Measurements from ENCODE around the gene ATM. TPM values are rescaled to one million over a fixed set of nuclear protein-coding genes. Genes with fewer than 3 reads are reported as not detected.
"Not testable (repeated sequence)": the region's sequence is repeated elsewhere in the genome, so short reads cannot be mapped to it uniquely, and the experiment has no call there.

Gene ATM
- total and polyA plus RNA-seq, 7 experiments from 2014 or later, result 84.7 to 879 (median 439) TPM

- H3K4me3 ChIP-seq (ENCODE audit: low read length); intact Hi-C loops (cut with micrococcal nuclease); ATAC-seq; H3K27me3 ChIP-seq (ENCODE audit: control insufficient read depth in 2 of 2, insufficient read depth in 2 of 2, low read length in 2 of 2); DNase-seq; H3K9me3 ChIP-seq (ENCODE audit: control insufficient read depth in 2 of 3, low read length in 3 of 3); H3K27me3 Mint-ChIP-seq: not testable (repeated sequence)
- Mint-ChIP-seq H3K4me3 (peak overlapping the region in 6 of 10 donors; percentile 6 to 66 (median 31)), H3K36me3 (peaks cover 36 to 74% (median 70%) of the 10 kb centered on the region in 5 donors), H3K9me3 (peaks cover 8 to 35% (median 18%) of the 10 kb centered on the region in 11 donors), H3K27ac (peak overlapping the region in 7 of 9 donors; percentile 20 to 87 (median 77)), H3K4me1 (peaks cover 27 to 80% (median 73%) of the 10 kb centered on the region in 7 donors)
- peak overlapping the region; percentile 5 for H3K27ac ChIP-seq (ENCODE audit: low read depth, low read length)
- H3K36me3 ChIP-seq (ENCODE audit: control insufficient read depth in 2 of 3, insufficient read depth in 3 of 3, low read length in 3 of 3), result peaks cover 11 to 57% (median 21%) of the 10 kb centered on the region in 3 experiments
- CTCF ChIA-PET, result interaction anchor here (1.3 kb wide), 1 partner anchor 24 kb away, joined by 3 read pairs; no protein-coding TSS in a partner anchor
- POLR2A ChIA-PET, result interaction anchor here (0.9 to 7.3 kb wide), 3 partner anchors 38 to 55 kb away, joined by 3 to 56 read pairs (median 12); partner anchors contain the start of genes ATM and NPAT
- H3K4me1 ChIP-seq (ENCODE audit: control insufficient read depth in 2 of 2, insufficient read depth in 2 of 2, low read length in 2 of 2), result peaks cover 0 to 36% of the 10 kb centered on the region in 2 donors
These were observed 54.2 kb downstream of the ATM start for GRCh38 chr11:108276985-108277616.

- H3K27ac Mint-ChIP-seq, result peak overlapping the region in 8 of 9 donors; percentile 5 to 90 (median 86)
- peaks cover 8 to 28% (median 17%) of the 10 kb centered on the region in 11 donors for H3K9me3 Mint-ChIP-seq
- H3K4me3 Mint-ChIP-seq, result peak overlapping the region in 8 of 10 donors; percentile 1 to 68 (median 46)
- H3K27me3 ChIP-seq (ENCODE audit: control insufficient read depth in 2 of 2, insufficient read depth in 2 of 2, low read length in 2 of 2), result no peaks in the 10 kb centered on the region
- H3K4me1 Mint-ChIP-seq, result peaks cover 25 to 85% (median 79%) of the 10 kb centered on the region in 7 donors
- H3K27me3 Mint-ChIP-seq, result no peaks in the 10 kb centered on the region
- ATAC-seq (no peak), DNase-seq (no peak)
- no peaks in the 10 kb centered on the region for H3K9me3 ChIP-seq (ENCODE audit: control insufficient read depth in 2 of 3, low read length in 3 of 3)
- peak overlapping the region; percentile 37 for H3K27ac ChIP-seq (ENCODE audit: low read depth, low read length)
- ChIA-PET CTCF (interaction anchor here (1.2 to 1.4 kb wide), 2 partner anchors 26 to 55 kb away, joined by 4 read pairs; no protein-coding TSS in a partner anchor), POLR2A (interaction anchor here (0.6 to 7.3 kb wide), 9 partner anchors 33 to 59 kb away, joined by 3 to 56 read pairs (median 4); partner anchors contain the start of genes ATM and NPAT)
- peaks cover 0 to 42% of the 10 kb centered on the region in 2 donors for H3K4me1 ChIP-seq (ENCODE audit: control insufficient read depth in 2 of 2, insufficient read depth in 2 of 2, low read length in 2 of 2)
- intact Hi-C loops (cut with micrococcal nuclease), result no loop called here
- peaks cover 33 to 68% (median 62%) of the 10 kb centered on the region in 5 donors for H3K36me3 Mint-ChIP-seq
- no peak overlapping the region for H3K4me3 ChIP-seq (ENCODE audit: low read length)
- peaks cover 15 to 53% (median 26%) of the 10 kb centered on the region in 3 experiments for H3K36me3 ChIP-seq (ENCODE audit: control insufficient read depth in 2 of 3, insufficient read depth in 3 of 3, low read length in 3 of 3)
These were observed 55.7 kb downstream of the ATM start for GRCh38 chr11:108278546-108278945.

- Mint-ChIP-seq H3K4me1 (peaks cover 24 to 83% (median 75%) of the 10 kb centered on the region in 7 donors), H3K4me3 (peak overlapping the region in 8 of 10 donors; percentile 11 to 68 (median 50)), H3K36me3 (peaks cover 29 to 66% (median 59%) of the 10 kb centered on the region in 5 donors), H3K27me3 (no peaks in the 10 kb centered on the region), H3K9me3 (peaks cover 7 to 24% (median 17%) of the 10 kb centered on the region in 11 donors), H3K27ac (peak overlapping the region in 8 of 9 donors; percentile 73 to 90 (median 87))
- H3K9me3 ChIP-seq (ENCODE audit: control insufficient read depth in 2 of 3, low read length in 3 of 3), result no peaks in the 10 kb centered on the region
- DNase-seq (no peak), ATAC-seq (no peak)
- H3K27me3 ChIP-seq (ENCODE audit: control insufficient read depth in 2 of 2, insufficient read depth in 2 of 2, low read length in 2 of 2), result no peaks in the 10 kb centered on the region
- peak overlapping the region; percentile 40 for H3K27ac ChIP-seq (ENCODE audit: low read depth, low read length)
- POLR2A ChIA-PET, result interaction anchor here (0.9 to 7.3 kb wide), 7 partner anchors 33 to 60 kb away, joined by 3 to 56 read pairs (median 4); partner anchors contain the start of genes ATM and NPAT
- CTCF ChIA-PET, result interaction anchor here (1.2 to 1.4 kb wide), 2 partner anchors 26 to 55 kb away, joined by 4 read pairs; no protein-coding TSS in a partner anchor
- intact Hi-C loops (cut with micrococcal nuclease), result loop anchor here in 1 of 2 donors (1.0 kb wide), 1 partner anchor 57 kb away; the partner anchor contains the start of gene NPAT
- H3K4me3 ChIP-seq (ENCODE audit: low read length), result no peak overlapping the region
- H3K36me3 ChIP-seq (ENCODE audit: control insufficient read depth in 2 of 3, insufficient read depth in 3 of 3, low read length in 3 of 3), result peaks cover 15 to 52% (median 25%) of the 10 kb centered on the region in 3 experiments
- peaks cover 0 to 42% of the 10 kb centered on the region in 2 donors for H3K4me1 ChIP-seq (ENCODE audit: control insufficient read depth in 2 of 2, insufficient read depth in 2 of 2, low read length in 2 of 2)
These were observed 56.1 kb downstream of the ATM start for GRCh38 chr11:108278954-108279353.

- Mint-ChIP-seq H3K27ac (peak overlapping the region in 8 of 9 donors; percentile 11 to 82 (median 58)), H3K4me3 (no peak overlapping the region), H3K27me3 (no peaks in the 10 kb centered on the region), H3K9me3 (no peaks in the 10 kb centered on the region), H3K36me3 (peaks cover 11 to 44% (median 36%) of the 10 kb centered on the region in 5 donors), H3K4me1 (peaks cover 0 to 44% (median 34%) of the 10 kb centered on the region in 7 donors)
- intact Hi-C loops (cut with micrococcal nuclease), result loop anchor here in 1 of 2 donors (2.0 to 10.0 kb wide), 2 partner anchors 48 to 64 kb away; partner anchors contain the start of genes ATM and NPAT
- no peaks in the 10 kb centered on the region for H3K27me3 ChIP-seq (ENCODE audit: control insufficient read depth in 2 of 2, insufficient read depth in 2 of 2, low read length in 2 of 2)
- H3K4me3 ChIP-seq (ENCODE audit: low read length), result no peak overlapping the region
- peaks cover 23 to 83% (median 25%) of the 10 kb centered on the region in 3 experiments for H3K36me3 ChIP-seq (ENCODE audit: control insufficient read depth in 2 of 3, insufficient read depth in 3 of 3, low read length in 3 of 3)
- ChIA-PET CTCF (interaction anchor here (1.0 kb wide), 1 partner anchor 41 kb away, joined by 3 read pairs; no protein-coding TSS in a partner anchor), POLR2A (interaction anchor here (1.5 to 3.6 kb wide), 3 partner anchors 46 to 63 kb away, joined by 6 to 10 read pairs (median 10); partner anchors contain the start of gene ATM)
- H3K9me3 ChIP-seq (ENCODE audit: control insufficient read depth in 2 of 3, low read length in 3 of 3), result no peaks in the 10 kb centered on the region
- peak in 4 of 9 donors; percentile 3 to 25 (median 10) for DNase-seq
- ATAC-seq, result peak; percentile 52
- no peak overlapping the region for H3K27ac ChIP-seq (ENCODE audit: low read depth, low read length)
- peaks cover 0 to 6% of the 10 kb centered on the region in 2 donors for H3K4me1 ChIP-seq (ENCODE audit: control insufficient read depth in 2 of 2, insufficient read depth in 2 of 2, low read length in 2 of 2)
These were observed 63.5 kb downstream of the ATM start for GRCh38 chr11:108286370-108286769.

GRCh38 chr11:108286956-108287355, 64.1 kb downstream of the ATM start:
- CTCF ChIA-PET, result no interaction called here

GRCh38 chr11:108289066-108289465, 66.2 kb downstream of the ATM start:
- H3K27ac ChIP-seq (ENCODE audit: low read depth, low read length); H3K9me3 Mint-ChIP-seq; H3K4me3 Mint-ChIP-seq; H3K27me3 ChIP-seq (ENCODE audit: control insufficient read depth in 2 of 2, insufficient read depth in 2 of 2, low read length in 2 of 2); DNase-seq; H3K4me1 ChIP-seq (ENCODE audit: control insufficient read depth in 2 of 2, insufficient read depth in 2 of 2, low read length in 2 of 2); H3K4me3 ChIP-seq (ENCODE audit: low read length); CTCF ChIA-PET; H3K9me3 ChIP-seq (ENCODE audit: control insufficient read depth in 2 of 3, low read length in 3 of 3); H3K27me3 Mint-ChIP-seq; ATAC-seq: not testable (repeated sequence)
- intact Hi-C loops (cut with micrococcal nuclease), result loop anchor here in 1 of 2 donors (10.0 kb wide), 1 partner anchor 46 kb away; no protein-coding TSS in a partner anchor
- peaks cover 20 to 83% (median 31%) of the 10 kb centered on the region in 3 experiments for H3K36me3 ChIP-seq (ENCODE audit: control insufficient read depth in 2 of 3, insufficient read depth in 3 of 3, low read length in 3 of 3)
- peak overlapping the region in 6 of 9 donors; percentile 10 to 73 (median 46) for H3K27ac Mint-ChIP-seq
- POLR2A ChIA-PET, result interaction anchor here (2.0 to 3.9 kb wide), 2 partner anchors 52 to 66 kb away, joined by 9 to 14 read pairs; partner anchors contain the start of genes ATM and NPAT
- peaks cover 10 to 46% (median 37%) of the 10 kb centered on the region in 5 donors for H3K36me3 Mint-ChIP-seq
- H3K4me1 Mint-ChIP-seq, result peaks cover 0 to 47% (median 25%) of the 10 kb centered on the region in 7 donors

More at GRCh38 chr11:108286956-108287355, 64.1 kb downstream of the ATM start:
- DNase-seq, result no peak
- Histone ChIP-seq H3K27ac (ENCODE audit: low read depth, low read length) (no peak overlapping the region), H3K36me3 (ENCODE audit: control insufficient read depth in 2 of 3, insufficient read depth in 3 of 3, low read length in 3 of 3) (peaks cover 29 to 85% (median 30%) of the 10 kb centered on the region in 3 experiments), H3K4me3 (ENCODE audit: low read length) (no peak overlapping the region), H3K27me3 (ENCODE audit: control insufficient read depth in 2 of 2, insufficient read depth in 2 of 2, low read length in 2 of 2) (no peaks in the 10 kb centered on the region), H3K4me1 (ENCODE audit: control insufficient read depth in 2 of 2, insufficient read depth in 2 of 2, low read length in 2 of 2) (peaks cover 0 to 6% of the 10 kb centered on the region in 2 donors), H3K9me3 (ENCODE audit: control insufficient read depth in 2 of 3, low read length in 3 of 3) (no peaks in the 10 kb centered on the region)
- H3K27ac Mint-ChIP-seq, result peak overlapping the region in 8 of 9 donors; percentile 11 to 82 (median 58)
- ATAC-seq, result no peak
- H3K4me3 Mint-ChIP-seq, result no peak overlapping the region
- POLR2A ChIA-PET, result interaction anchor here (1.7 to 2.2 kb wide), 3 partner anchors 47 to 65 kb away, joined by 5 to 9 read pairs (median 6); partner anchors contain the start of genes ATM and NPAT
- intact Hi-C loops (cut with micrococcal nuclease), result loop anchor here in 1 of 2 donors (2.0 to 10.0 kb wide), 2 partner anchors 48 to 64 kb away; partner anchors contain the start of genes ATM and NPAT
- H3K36me3 Mint-ChIP-seq, result peaks cover 10 to 48% (median 40%) of the 10 kb centered on the region in 5 donors
- no peaks in the 10 kb centered on the region for H3K9me3 Mint-ChIP-seq
- H3K27me3 Mint-ChIP-seq, result no peaks in the 10 kb centered on the region
- H3K4me1 Mint-ChIP-seq, result peaks cover 0 to 48% (median 36%) of the 10 kb centered on the region in 7 donors
